NCI-H69 (cell line): ENCODE results near the gene PDIA3.
"Not testable (repeated sequence)": the region's sequence is repeated elsewhere in the genome, so short reads cannot be mapped to it uniquely, and the experiment has no call there.

Experiments used
- DNase-seq: peaks from one replicate; lab custom pipeline; 2025; lab: John Stamatoyannopoulos, UW

Gene PDIA3

GRCh38 chr15:43776718-43777266, 30.6 kb downstream of the PDIA3 start, which contains the start of gene ELL3:
Gene ELL3, minus strand, starts transcription at chr15:43776966. Its CDS starts 65 bp downstream, at chr15:43776901.
- DNase-seq = peak; percentile 95

DNA sequence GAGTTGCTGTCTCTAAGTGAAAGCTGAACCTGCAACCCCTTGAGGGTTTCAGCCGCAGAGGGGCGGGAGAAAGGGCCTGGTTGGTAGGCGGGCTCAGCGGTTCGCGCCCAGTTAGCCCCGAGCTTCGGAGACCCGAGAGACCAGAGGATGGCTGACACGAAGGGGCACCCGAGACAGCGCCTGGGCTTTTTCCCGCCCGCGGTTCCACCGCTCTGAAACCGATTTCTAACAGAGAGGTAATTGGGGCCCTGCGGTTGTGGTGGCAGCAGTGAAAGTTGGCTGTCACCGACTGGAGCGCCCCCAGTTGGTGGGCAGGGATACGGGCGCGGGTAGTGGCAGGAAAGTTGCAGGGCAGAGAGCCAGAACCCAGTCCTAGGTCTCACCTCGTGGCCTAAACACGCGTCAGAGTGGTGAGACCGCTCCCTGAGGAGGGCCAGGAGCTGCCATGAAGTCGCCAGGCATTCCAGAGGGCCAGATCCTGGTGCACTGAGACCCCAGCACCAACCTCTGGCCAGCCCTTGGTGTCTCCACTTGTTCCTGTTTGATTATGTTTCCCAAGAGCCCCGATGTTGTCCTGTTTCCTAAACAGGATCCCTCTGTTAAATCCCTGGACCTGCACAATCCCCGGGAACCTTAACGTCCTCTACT, 31.2 kb downstream of the PDIA3 start:
- DNase-seq = peak; percentile 95

GRCh38 chr15:43779016-43779415, 32.8 kb downstream of the PDIA3 start:
- no peak for DNase-seq

DNA sequence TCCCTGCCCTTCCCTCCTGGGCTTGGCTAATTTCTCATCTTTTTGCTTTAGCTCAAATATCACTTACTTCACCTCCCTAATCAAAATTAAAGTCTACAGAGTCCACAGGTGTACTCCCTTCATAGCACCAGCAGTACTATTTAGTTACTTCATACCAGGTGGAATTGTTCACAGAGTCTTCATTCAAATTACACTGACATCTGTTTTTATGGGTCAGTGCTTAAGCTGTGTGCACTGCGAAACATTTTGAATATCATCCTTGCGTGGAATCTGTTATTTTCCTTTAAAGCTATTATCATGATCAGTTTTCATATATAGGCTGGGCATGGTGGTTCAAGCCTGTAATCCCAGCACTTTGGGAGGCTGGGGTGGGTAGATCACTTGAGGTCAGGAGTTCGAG, 43.2 kb downstream of the PDIA3 start:
- DNase-seq = peak; percentile 57

- peak; percentile 100 for DNase-seq
Measured at GRCh38 chr15:43791993-43792760, 45.9 kb downstream of the PDIA3 start, which contains the start of gene SERF2. Gene SERF2, plus strand, starts transcription at chr15:43792320. Its CDS starts 57 bp downstream, at chr15:43792377.

GRCh38 chr15:43792761-43793476, 46.7 kb downstream of the PDIA3 start:
- peak; percentile 54 for DNase-seq

DNA sequence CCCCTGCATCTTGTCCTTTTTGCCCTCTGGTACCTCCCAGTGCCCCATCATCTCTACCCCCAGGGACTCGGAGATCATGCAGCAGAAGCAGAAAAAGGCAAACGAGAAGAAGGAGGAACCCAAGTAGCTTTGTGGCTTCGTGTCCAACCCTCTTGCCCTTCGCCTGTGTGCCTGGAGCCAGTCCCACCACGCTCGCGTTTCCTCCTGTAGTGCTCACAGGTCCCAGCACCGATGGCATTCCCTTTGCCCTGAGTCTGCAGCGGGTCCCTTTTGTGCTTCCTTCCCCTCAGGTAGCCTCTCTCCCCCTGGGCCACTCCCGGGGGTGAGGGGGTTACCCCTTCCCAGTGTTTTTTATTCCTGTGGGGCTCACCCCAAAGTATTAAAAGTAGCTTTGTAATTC, 47.4 kb downstream of the PDIA3 start:
- DNase-seq = no peak

DNA sequence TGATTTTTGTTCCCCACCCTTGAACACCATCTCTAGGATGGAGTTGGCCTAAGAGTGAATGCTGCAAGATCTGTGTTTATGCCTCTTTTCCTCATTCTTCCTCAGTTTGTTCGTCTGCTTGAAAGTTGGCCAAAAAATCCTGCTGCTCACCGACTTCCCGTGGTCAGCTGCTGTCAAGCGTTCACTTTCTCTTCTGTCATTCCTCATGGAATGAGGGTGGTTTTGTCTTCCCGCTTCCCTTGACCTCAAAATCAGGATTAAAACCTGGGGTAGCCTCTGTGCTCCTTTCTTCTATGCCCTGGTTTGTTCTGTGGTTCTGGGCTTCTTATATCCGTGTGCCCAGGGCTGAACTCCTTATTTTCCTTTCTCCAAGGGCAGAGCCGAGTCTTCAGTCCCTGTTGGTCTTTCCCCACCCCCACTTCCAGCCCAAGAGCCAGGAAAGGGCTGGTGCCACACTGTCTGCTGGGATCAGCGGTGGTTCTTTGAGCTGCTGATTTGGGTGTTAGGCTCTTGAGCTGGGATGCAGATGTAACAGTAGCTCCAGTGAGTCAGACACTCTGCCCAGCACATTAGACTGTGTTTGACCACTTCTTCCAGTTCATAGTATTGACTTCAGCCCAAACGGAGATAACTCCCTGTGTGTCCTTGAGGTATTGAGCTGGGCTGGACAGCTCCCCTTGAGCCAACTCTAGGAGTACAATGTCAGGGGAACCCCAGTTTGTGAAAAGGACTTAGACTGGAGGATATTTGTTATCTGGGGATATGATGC, 48.2 kb downstream of the PDIA3 start:
- DNase-seq = no peak

- DNase-seq = no peak
Measured at GRCh38 chr15:43795197-43795596, 49.0 kb downstream of the PDIA3 start.

DNA sequence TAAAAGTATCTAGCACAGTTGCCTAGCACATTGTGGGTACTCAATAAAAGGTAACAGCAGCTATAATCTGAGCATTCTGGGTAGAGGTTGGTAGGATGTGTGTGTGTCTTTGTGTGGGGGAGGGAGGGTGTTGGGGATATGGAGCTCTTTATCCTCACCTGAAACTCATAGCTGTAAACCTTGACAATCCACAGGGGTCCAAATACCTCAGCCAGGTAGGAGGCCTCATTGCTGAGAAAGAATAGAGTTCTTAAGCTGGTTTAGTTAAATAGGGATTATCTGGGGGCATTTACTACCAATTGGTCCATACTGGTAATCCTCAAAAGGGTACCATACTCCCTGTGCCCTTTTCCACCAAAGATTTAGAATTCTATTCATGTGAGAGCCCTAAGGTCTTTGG, 49.8 kb downstream of the PDIA3 start:
- peak; percentile 21 for DNase-seq

GRCh38 chr15:43796566-43796965, 50.3 kb downstream of the PDIA3 start:
- DNase-seq = peak; percentile 25

DNA sequence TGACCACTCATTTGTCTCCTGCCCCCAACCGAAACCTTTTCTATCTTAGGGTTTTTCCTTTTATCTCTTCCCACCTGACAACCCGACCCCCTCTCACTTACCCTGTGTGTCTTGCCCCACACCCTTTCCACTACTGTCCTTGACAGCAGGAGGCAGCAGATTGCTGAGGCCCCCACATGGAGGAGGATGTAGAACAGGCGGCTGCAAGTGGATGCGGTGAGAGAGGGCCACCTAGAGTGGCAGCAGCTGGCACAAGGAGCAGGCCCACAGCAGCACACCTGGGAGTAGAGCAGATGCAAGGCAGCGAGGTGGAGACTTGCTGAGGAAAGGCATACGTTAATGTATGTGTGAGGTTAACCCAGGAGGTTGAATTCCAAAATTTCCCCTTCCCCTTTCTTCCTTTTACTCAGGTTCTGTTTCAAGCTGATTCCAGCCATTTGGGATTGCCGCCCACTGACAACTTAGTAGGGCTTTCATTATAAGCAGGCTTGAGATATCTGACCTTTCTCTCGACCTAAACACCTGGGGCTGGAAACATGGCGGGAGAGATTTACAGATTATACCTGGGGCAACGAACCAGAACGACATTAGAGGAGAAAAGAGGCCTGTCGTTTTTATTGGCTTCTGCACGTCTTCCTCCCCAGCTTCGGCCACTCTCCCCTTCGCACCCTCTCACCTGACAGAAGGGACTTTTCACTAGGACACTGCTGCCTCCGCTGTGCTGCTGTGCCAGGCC, 53.1 kb downstream of the PDIA3 start:
- peak; percentile 97 for DNase-seq

DNA sequence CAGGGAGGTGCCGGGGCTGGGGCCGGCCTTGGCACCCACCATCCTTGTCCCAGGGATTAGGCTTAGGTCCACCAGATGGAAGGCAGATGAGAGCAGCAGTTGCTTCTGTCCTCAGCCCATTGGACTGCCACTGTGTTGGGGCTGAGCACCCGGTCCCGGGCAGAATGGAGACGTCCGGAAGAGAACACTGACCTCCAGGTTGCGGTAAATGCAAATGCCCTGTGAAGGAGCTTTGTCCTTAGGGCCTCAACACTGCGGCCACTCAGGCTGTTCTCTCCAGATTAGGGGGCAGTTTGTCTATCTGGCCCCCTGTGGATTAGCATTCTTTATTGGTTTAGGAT, 53.7 kb downstream of the PDIA3 start, which contains the start of gene SERINC4:
Gene SERINC4 (minus strand): TSS at position 276 of the 341 bp plus-strand sequence. CDS start 234 bp downstream, at position 42.
- DNase-seq = peak; percentile 65

- peak; percentile 93 for DNase-seq
Measured at GRCh38 chr15:43800286-43801141, 54.3 kb downstream of the PDIA3 start, which contains the start of gene HYPK. Gene HYPK, plus strand, starts transcription at chr15:43800599. Its CDS starts 24 bp downstream, at chr15:43800623.

DNA sequence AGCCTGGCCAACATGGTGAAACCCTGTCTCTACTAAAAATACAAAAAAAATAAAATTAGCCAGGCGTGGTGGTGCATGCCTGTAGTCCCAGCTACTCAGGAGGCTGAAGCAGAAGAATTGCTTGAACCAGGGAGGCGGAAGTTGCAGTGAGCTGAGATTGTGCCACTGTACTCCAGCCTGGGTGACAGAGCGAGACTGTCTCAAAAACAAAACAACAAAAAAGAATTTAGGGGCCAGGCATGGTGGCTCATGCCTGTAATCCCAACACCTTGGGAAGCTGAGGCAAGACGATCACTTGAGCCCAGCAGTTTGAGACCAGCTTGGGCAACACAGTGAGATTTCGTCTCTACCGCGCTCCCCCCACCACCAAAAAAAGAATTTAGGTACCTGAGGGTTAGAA, 56.4 kb downstream of the PDIA3 start:
- DNase-seq = not testable (repeated sequence)

GRCh38 chr15:43808435-43808950, 62.3 kb downstream of the PDIA3 start:
- no peak for DNase-seq

GRCh38 chr15:43808960-43809678, 62.9 kb downstream of the PDIA3 start:
- no peak for DNase-seq

DNA sequence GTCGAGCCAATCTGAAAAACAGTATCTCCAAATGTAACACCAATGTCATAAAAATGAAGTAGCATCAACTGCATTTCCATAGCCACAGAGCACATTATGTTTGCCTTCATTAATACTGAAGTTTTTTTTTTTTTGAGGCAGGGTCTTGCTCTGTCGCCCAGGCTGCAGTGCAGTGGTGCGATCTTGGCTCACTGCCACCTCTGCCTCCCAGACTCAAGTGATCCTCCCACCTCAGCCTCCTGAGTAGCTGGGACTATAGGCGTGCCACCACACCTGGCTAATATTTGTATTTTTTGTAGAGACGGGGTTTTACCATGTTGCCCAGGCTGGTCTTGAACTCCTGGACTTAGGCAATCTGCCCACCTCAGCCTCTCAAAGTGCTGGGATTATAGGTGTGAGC, 68.8 kb downstream of the PDIA3 start:
- DNase-seq = not testable (repeated sequence)

DNA sequence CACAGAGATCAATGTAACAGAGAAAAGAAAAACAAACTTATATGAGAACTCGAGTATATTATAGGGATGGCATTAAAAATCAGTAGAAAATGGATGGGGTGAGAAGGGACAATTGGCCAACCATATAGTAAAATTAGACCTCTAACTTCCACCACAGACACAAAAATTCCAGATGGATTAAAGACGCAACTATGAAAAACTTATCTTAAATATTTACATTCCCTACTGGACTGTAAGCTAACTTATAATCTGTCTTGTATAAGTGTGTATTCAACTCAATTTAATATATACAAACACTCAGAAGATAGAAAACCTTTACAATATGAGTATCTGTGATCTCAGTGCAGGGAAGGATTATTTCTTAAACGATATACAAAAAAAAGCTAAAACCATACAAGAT, 75.3 kb downstream of the PDIA3 start:
- DNase-seq = no peak
